ENCODE measurements around the gene MMAB. TPM values are rescaled to one million over a fixed set of nuclear protein-coding genes. Genes with fewer than 3 reads are reported as not detected.

Gene MMAB
- total and polyA plus RNA-seq, 2 of the 13 experiments (the other 11 are each of a cell fraction or from before 2014, with no cell fraction given) = 26.1 to 77.3 TPM

- TSS peak; percentile 29 for BruUV-seq (replicated peaks)
- Histone ChIP-seq H4K20me1 (ENCODE audit: insufficient read depth, low read length) (no peaks in the 10 kb centered on the region), H3K36me3 (replicated peaks in 1 of 2; ENCODE audit: control insufficient read depth in 1 of 2, insufficient read depth in 2 of 2, low read length in 2 of 2) (peaks cover 2 to 10% of the 10 kb centered on the region in 2 experiments; a peak in 4 of 5 replicates), H3K9me3 (ENCODE audit: low read length) (no peaks in the 10 kb centered on the region), H3K9ac (ENCODE audit: insufficient read depth, low read depth, low read length) (peak overlapping the region; percentile 56), H3K4me3 (replicated peaks in 1 of 3; ENCODE audit: insufficient read depth in 1 of 3, low read depth in 2 of 3, low read length in 3 of 3) (peak overlapping the region; percentile 44 to 71 (median 46)), H3K27ac (ENCODE audit: extremely low read length, insufficient read depth, low read length) (peak overlapping the region; percentile 63), H3K27me3 (ENCODE audit: control insufficient read depth in 1 of 2, insufficient read depth in 2 of 2, low read length in 2 of 2) (no peaks in the 10 kb centered on the region; a peak in 1 of 5 replicates), H3K79me2 (ENCODE audit: insufficient read depth, low read length) (no peaks in the 10 kb centered on the region), H2AFZ (ENCODE audit: low read length) (no peak overlapping the region), H3K4me2 (ENCODE audit: low read depth, low read length) (peak overlapping the region; percentile 95), H3K4me1 (ENCODE audit: insufficient read depth, low read length) (peaks cover 41% of the 10 kb centered on the region)
- WGBS (ENCODE audit: low lambda C conversion rate) = 3% methylated on average over 6 of the region's 11 CpGs
- no peak for FAIRE-seq
- intact Hi-C loops (cut with micrococcal nuclease; ENCODE audit: unreplicated experiment) = loop anchor here (5.0 kb wide), 1 partner anchor 81 kb away; no protein-coding TSS in a partner anchor
- in situ Hi-C loops (cut with HindIII; ENCODE audit: extremely low pct_ligation_motif_present, low pct_unique_long_range_greater_than_20kb) = loop anchor here (5.0 kb wide), 2 partner anchors 114 to 174 kb away; partner anchors contain the start of gene FAM222A
- ATAC-seq = peak; percentile 66
- DNase-seq (ENCODE audit: low spot score) = no peak
- CTCF ChIA-PET (ENCODE audit: low intra/inter-chr PET ratio, low total read pairs) = interaction anchor here (1.5 to 3.3 kb wide), 4 partner anchors 15 to 176 kb away, joined by 4 to 31 read pairs (median 7); partner anchors contain the start of gene FAM222A
- POLR2A ChIA-PET = interaction anchor here (0.8 to 3.7 kb wide), 13 partner anchors 8 to 179 kb away, joined by 3 to 35 read pairs (median 7); partner anchors contain the start of genes FAM222A, MMAB and MVK
- TF ChIP-seq ZNF574 (CRISPR knock-in tag; IDR thresholded peaks at IDR 0.05) (0 out of 2 replicates have a peak, but pooled peaks have one; percentile 4), MIER3 (CRISPR knock-in tag; IDR thresholded peaks at IDR 0.05; ENCODE audit: borderline replicate concordance) (no peak), ZNF350 (CRISPR knock-in tag; IDR thresholded peaks at IDR 0.05; ENCODE audit: borderline replicate concordance, low read depth) (0 out of 2 replicates have a peak, but pooled peaks have one; percentile 20), ARID4A (CRISPR knock-in tag; IDR thresholded peaks at IDR 0.05; ENCODE audit: borderline replicate concordance) (0 out of 2 replicates have a peak, but pooled peaks have one; percentile 10), HNF4G (IDR thresholded peaks at IDR 0.05; ENCODE audit: borderline replicate concordance, low read depth, low read length) (peak; percentile 20; the same call in 1 of the 2 replicates), HNF4G (CRISPR knock-in tag; IDR thresholded peaks at IDR 0.05; ENCODE audit: borderline replicate concordance, low read depth) (no peak), ZNF772 (CRISPR knock-in tag; IDR thresholded peaks at IDR 0.05) (peak; percentile 15; the same call in 1 of the 2 replicates), AGO1 (IDR thresholded peaks at IDR 0.05; ENCODE audit: low read depth, low read length, poor library complexity, severe bottlenecking) (peak; percentile 71), ZNF776 (CRISPR knock-in tag; IDR thresholded peaks at IDR 0.05) (0 out of 2 replicates have a peak, but pooled peaks have one; percentile 2), TFAP4 (IDR thresholded peaks at IDR 0.05; ENCODE audit: borderline replicate concordance, low read depth) (peak; percentile 31; the same call in 1 of the 2 replicates), MTF2 (CRISPR knock-in tag; IDR thresholded peaks at IDR 0.05; ENCODE audit: borderline replicate concordance) (0 out of 2 replicates have a peak, but pooled peaks have one; percentile 68), ZMYM2 (CRISPR knock-in tag; IDR thresholded peaks at IDR 0.05) (0 out of 2 replicates have a peak, but pooled peaks have one; percentile 2), ZNF205 (CRISPR knock-in tag; IDR thresholded peaks at IDR 0.05) (peak; percentile 61; the same call in 1 of the 2 replicates), ARID2 (CRISPR knock-in tag; IDR thresholded peaks at IDR 0.05; ENCODE audit: borderline replicate concordance) (0 out of 2 replicates have a peak, but pooled peaks have one; percentile 13), HNRNPLL (IDR thresholded peaks at IDR 0.05; ENCODE audit: low read depth, low read length, poor library complexity, severe bottlenecking) (peak; percentile 22)
Observed at GRCh38 chr12:109598428-109598854, 25.1 kb upstream of the MMAB start.

Measured in HepG2 (cell line).